NCI-H2029 (cell line): ENCODE measurements around the gene OR8H3.
"Not testable (repeated sequence)": the region's sequence is repeated elsewhere in the genome, so short reads cannot be mapped to it uniquely, and the experiment has no call there.

Experiments
- DNase-seq: peaks from one replicate; lab custom pipeline; 2025; lab: John Stamatoyannopoulos, UW

OR8H3 gene

DNA sequence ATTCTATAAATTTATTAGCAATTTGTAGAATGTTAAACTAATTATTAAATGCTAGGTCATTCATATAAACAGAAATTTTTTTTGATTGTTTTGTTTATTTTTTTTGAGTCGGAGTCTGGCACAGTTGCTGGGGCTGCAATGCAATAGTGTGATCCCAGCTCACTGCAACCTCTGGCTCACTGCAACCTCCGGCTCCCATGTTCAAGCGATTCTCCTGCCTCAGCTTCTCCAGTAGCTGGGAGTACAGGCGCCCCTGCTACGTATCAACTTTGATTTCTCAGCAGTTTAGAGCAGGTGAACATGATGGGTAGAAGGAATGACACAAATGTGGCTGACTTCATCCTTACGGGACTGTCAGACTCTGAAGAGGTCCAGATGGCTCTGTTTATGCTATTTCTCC is at the start of gene OR8H3:
Gene OR8H3, plus strand, starts transcription at position 301 of the 400 bp plus-strand sequence. Its CDS starts 0 bp downstream, at position 301.
- no peak for DNase-seq

DNA sequence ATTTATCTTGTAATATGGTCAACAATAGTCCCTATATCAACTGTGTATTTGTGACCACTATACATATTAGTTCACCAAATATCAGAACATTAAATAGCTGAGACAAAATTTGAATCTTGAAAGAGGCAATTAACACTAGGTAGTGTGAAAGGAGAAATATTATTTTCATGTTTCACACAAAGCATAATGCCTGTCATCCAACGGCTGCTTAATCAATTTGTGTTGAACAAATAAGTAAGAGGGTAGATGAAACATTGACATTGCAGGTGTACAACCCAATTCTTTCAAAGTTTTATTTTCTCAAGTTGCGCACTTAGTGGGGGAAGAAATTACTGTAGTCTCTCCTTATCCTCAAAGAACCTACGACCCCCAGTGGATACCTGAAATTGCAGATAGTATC is 32.5 kb upstream of the OR8H3 start:
- no peak for DNase-seq

GRCh38 chr11:56093008-56093407 is 29.2 kb upstream of the OR8H3 start, which contains the start of gene OR8I2:
Gene OR8I2, plus strand, starts transcription at chr11:56093308. Its CDS starts 0 bp downstream, at chr11:56093308.
- no peak for DNase-seq

GRCh38 chr11:56103210-56103737 is 18.9 kb upstream of the OR8H3 start, which contains the start of gene OR8H2:
Gene OR8H2, plus strand, starts transcription at chr11:56103687. Its CDS starts 1,356 bp downstream, at chr11:56105043.
- DNase-seq, result no peak

DNA sequence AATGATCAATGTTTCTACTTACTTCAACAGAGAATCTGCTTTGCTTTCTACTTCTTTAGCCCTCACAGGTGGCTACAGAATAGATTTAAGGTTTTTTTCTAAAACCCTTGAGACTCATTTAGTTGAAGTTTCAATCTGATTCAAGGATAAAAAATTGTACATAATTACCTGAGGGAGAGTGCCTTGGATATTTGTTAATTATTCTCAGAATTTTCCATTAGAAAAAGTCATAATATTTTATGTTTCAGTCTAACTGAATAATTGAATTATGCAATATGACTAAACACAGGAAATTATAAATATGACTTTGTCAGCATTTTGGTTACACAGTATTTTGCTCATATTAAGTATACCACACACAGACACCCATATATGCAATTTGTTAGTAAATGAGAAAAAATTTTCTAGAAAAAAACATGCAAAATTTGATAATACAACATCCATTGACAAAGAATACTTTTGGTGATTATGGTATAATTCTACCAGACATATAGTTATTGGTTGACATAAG is 18.0 kb downstream of the OR8H3 start, which contains the start of gene OR8J3:
Gene OR8J3, minus strand, starts transcription at position 51 of the 511 bp plus-strand sequence. CDS start 2,483 bp downstream, outside the sequence.
- DNase-seq, result no peak

DNA sequence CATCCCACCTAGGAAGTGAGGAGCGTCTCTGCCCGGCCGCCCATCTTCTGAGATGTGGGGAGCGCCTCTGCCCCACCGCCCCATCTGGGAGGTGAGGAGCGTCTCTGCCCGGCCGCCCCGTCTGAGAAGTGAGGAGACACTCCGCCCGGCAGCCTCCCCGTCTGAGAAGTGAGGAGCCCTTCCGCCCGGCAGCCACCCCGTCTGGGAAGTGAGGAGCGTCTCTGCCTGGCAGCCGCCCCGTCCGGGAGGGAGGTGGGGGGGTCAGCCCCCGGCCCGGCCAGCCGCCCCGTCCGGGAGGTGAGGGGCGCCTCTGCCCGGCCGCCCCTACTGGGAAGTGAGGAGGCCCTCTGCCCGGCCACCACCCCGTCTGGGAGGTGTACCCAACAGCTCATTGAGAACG is 21.5 kb downstream of the OR8H3 start:
- DNase-seq, result not testable (repeated sequence)

DNA sequence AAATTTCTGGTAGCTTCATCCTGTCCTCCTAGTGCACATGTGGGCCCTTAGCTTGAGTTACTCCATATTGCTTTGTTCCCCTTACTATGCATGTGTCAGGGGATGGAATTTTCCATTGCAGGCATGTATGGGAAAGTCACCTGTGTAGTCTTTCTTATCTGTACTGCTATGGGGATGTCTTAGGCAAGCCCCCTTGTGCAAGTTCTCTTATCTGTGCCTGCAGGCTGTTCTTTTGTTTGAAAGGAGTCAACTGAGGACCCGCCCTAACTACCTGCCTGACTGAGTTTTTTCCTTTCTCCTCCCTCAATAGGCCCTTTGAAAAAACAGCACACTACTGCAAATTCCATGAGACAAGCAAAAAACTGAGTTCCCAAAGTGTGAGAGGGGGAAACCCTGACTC is 29.2 kb downstream of the OR8H3 start:
- DNase-seq, result no peak

DNA sequence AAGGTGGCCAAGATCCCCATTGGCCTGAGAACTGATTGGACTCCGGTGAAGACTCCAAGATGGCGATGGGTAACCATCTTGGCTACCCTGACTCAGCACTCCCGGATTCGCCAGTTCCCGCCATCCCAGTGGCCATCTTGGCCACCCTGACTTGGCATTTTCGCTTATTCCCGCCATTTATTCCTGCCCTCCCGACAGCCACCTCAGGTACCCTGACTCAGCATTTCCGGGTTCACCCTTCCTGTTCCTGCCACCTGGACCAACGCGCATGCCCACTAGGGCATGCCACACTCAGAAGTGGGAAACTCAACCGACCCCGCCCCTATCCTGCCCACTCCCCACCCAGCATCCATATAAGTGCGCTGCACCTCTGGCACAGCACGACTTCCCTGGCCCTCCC is 30.2 kb downstream of the OR8H3 start:
- no peak for DNase-seq

DNA sequence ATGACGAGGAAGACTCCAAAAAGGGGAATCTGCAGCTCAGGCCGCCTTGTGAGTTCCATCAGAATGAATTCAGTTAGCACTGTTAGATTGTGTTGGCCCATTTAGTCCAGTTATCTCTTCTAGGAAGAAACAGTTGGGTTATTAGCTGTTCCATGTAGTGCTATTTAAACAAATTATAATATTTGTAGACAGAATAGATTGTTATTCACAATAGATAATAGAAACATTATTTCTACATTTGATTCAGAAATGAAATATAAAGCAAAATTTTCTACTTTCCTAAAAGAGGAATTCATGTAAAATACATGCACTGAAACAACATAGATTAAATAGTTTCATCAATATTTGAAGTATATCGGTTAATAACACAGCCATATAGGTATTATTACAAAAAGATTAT is 38.0 kb downstream of the OR8H3 start, which contains the start of gene OR8K5:
Gene OR8K5, minus strand, starts transcription at position 101 of the 400 bp plus-strand sequence. Its CDS starts 0 bp downstream, at position 101.
- DNase-seq, result no peak

DNA sequence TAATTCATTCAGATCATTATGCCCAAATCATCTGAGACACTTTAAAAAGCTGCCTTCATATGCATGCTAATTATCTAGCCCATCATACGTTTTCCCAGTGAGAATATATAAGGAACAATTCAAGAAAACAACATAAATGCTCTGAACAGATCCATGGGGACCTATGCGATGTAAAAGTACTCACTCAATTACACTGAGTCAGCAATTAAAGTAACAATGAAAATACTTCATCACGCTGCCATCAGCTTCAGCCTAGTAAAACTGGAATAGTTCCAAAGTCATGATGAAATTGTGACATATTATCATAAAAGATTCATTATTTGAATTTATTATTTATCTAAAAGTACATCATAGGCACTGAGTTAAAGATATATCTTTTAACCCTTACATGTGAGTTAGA is 41.6 kb downstream of the OR8H3 start:
- no peak for DNase-seq

- DNase-seq, result no peak
Observed at GRCh38 chr11:56172256-56172830, 50.2 kb downstream of the OR8H3 start.
